IPS-11a (cell line): ENCODE data around the gene CIART.

ENCODE experiments used
- H3K4me3 ChIP-seq: one replicate; pipeline ENCODE4 v1.5.1; 2013; ENCODE audit warnings: low read depth, low read length, control low read depth

The CIART gene

DNA sequence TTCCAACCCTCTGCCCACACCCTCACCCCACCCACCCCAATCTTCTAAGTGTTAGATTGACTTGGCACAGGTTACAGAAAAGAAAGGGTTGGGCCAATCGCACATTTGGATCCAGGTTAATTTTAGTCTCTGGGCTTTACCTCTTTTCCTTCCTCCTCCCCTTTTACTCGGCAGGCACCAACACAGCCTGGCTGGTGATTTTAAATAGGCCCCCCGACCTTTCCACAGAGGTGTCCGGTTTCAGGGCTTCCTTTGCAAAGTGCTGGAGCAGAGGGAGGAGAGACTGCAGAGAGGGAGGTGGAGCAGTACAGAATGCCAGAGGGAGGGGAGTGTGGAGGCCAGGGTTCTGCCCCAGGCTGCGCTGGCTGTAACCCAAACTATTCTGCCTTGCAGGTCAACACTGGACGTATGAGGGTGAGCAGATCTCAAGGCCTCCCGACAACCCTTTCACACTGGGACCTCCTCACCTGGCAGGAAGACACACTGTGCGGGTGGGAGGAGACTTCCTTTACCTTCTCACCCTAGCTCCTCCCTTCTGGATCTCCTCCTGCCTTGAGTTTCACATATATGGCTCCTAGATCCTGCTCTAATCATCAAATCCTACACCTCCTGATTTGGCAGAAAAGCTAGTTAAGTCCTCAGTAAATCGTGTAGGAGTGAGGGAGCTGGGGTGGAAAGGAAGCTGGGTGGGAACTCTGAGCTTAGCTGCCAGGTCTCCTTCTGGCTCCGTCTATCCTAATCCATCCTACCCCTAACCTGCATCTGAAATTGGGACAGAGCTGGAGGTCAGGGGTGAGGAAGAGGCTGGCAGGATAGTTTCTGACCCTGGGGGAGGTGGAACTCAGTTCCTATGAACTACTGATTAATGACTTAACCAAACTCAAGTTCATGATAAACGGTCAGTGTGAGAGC, 22.3 kb upstream of the CIART start:
- H3K4me3 ChIP-seq, result peak overlapping the region; percentile 62

DNA sequence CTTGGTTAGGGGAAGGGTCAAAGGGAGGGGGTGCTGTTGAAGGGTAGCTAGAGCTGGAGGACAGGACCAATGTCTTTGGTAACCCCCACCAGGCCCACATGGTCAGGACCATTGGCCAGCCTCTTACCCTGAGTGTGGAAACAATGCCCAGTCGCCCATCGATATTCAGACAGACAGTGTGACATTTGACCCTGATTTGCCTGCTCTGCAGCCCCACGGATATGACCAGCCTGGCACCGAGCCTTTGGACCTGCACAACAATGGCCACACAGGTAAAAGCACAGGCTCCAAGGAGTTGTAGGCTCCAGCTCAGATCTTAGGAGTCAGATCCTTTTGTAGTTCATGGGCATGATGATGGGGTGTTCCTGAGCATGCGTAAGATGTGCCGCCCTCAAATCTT, 21.0 kb upstream of the CIART start:
- H3K4me3 ChIP-seq, result no peak overlapping the region

DNA sequence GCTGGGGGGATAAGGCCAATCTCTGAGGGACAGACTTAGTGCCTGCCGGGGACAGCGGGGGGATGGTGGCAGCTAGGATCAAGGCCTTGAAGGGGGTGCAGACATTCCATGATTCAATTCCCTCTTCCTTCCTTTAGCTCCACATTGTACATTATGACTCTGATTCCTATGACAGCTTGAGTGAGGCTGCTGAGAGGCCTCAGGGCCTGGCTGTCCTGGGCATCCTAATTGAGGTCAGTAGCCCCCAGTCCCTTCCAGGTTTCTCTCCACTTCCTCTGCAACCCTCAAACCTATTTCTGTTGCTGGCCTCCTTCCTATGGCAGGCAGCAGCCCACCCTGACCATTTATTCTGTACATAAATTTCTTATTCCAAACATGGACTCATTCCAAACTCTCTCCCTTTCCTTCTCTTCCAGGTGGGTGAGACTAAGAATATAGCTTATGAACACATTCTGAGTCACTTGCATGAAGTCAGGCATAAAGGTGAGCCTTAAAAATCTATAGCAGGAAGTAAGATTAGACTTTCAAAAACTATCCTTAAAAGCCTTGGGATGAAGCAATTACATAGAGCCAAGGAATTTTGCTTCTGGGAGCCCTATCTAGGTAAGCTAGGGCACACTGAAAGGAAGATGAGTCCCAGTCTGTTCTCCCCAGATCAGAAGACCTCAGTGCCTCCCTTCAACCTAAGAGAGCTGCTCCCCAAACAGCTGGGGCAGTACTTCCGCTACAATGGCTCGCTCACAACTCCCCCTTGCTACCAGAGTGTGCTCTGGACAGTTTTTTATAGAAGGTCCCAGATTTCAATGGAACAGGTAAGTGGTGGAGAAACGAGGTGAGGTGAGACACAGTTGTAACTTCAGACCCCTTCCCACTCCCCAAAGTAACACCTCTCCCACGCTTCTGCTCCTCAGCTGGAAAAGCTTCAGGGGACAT, 19.7 kb upstream of the CIART start:
- H3K4me3 ChIP-seq, result no peak overlapping the region

DNA sequence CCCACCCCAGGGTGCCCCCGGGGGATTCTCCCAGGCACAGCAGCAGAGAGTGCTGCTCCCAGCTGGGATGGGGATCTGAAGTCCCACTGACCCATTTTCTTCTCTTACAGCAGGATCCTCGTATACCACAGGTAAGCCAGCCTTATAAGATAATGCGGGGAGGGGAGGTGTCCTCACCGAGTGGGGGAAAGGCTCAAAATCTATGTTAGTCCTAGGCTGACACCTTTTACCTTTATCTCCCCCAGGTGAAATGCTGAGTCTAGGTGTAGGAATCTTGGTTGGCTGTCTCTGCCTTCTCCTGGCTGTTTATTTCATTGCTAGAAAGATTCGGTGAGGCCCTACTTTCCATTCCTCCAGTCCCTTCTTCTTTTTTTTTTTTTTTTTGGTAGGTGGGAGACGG, 18.8 kb upstream of the CIART start:
- H3K4me3 ChIP-seq, result no peak overlapping the region

DNA sequence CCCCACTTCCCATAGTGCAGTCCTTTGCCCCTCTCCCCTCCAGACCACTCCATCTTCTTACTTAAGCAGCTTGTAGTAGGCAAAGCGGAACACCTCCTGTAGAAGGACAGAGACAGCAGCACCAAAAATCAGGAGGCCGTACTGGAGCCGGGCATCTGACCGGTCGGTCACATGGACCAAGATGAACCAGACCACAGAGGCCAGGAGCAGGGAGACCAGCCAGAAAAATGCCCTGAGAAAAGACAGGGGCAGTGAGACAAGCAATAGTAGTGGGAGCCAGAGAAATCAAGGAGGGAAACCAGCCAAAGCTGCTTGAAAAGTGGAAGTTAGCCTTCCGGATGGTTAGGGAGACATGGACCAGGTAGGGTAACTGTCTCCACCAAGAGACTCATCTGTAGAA, 14.5 kb upstream of the CIART start:
- peak overlapping the region; percentile 94 for H3K4me3 ChIP-seq

DNA sequence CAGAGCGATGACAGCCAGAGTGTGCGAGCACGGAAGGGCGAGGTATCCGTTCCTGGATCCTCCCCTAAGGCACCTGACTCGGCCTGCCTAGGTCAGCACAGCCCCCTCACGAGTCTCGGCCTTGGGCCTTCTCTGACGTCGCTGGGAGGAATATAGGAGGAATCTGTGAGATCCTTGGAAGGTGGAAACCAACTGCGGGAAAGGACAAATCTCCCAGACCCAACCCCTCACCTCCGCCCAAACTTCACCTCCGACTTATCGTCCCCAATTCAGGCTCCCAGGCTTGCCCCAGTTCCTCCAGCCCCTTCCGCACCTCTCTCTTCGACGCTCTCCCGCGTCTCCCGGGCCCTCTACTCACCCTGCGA, 14.0 kb upstream of the CIART start:
- H3K4me3 ChIP-seq, result peak overlapping the region; percentile 94

DNA sequence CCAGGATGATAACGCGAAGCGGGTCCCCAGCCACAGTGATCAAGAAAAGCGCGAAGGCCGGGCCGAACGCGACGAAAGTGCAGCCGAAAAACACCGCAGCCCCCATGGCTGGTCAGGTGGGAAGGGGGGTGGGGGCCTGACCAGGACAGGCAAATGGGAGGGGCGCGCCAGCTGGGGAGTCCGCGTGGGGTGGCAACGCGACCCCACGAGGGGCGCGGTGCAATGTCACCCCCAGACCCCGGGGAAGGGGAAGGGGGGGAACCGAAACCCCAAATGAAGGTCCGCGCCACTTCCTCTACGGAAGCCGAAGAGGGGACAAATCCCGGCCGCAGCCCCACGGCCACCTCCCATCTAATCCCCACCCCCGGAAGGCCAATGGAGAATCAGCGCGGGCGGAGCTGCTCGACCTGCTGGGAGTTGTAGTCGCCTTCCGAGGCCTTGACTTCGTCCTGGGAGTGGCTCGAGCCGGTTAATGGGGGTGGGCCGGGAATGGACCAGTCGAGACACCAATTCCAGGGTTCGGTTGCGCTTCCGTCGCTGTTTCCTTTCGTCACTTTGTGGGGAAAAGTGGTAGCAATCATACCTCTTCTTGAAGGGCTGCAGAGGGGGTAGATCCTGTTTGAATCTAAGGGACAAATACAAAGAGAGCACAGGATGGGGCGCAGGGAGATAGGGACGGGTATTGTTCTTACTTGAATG, 13.5 kb upstream of the CIART start, which contains the start of gene APH1A:
Gene APH1A, minus strand, starts transcription at position 312 of the 699 bp plus-strand sequence. Its CDS starts 206 bp downstream, at position 106.
- peak within 1 kb of the TSS; percentile 94 for H3K4me3 ChIP-seq

DNA sequence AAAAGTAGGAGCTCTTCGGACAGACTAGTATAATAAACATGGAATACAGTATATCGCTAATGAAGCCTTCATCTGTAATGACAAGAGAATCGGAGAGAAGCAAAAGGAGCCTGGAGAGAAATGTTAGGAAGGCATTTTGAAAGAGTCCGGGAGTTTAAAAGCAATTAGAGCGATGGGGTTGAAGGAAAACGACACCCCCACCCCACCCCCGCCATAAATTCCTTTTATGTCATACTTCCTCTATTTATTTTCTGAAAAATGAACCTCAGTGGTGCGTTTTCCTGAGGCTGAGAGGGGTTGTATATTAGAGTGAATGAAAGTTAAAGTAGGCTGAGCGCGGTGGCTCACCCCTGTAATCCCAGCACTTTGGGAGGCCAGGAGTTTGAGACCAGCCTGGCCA, 12.9 kb upstream of the CIART start:
- peak overlapping the region; percentile 94 for H3K4me3 ChIP-seq

DNA sequence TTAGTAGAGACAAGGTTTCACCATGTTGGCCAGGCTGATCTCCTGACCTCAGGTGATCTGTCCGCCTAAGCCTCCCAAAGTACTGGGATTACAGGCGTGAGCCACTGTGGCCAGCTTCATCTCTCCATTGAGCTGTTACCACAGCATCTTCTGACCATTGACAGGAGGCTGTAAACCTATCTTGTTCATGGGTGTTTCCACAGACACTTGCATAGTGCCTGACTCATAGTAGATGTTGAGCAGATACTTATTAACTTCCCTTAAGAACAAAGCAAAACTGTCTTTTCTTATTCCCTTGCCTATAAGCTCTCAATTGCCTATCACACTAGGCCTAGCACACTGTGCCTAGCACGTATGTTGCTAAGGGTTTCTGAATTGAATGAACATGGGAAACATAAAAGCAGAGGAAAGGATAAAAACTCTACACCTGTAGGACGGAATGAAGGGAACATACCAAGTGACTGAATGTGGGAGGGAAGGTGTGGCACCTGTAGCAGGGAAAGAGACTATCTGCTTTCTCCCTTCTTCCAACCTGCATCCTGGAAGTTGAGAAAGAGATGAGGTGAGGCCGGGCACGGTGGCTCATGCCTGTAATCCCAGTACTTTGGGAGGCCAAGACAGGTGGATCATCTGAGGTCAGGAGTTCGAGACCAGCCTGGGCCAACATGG, 10.9 kb upstream of the CIART start:
- no peak overlapping the region for H3K4me3 ChIP-seq

DNA sequence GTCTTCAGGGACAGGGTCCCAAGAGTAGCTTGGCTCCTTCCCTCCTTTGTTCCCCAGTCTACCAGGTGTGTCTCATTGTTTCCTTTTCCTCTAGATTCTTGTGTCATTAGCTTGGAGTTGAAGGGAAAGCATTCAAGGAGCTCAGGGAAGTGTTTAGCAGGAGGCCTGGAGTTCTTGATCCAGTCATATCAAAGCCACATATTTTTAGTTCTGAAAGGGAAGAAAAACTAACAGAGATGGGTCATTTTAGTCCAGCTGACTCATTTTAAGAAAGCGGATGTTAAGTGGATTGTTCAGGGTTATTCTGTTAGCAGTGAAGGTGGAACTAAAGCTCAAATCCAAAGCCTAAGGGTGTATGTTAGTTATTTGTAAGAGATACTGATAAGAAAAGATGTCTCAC, 9.0 kb upstream of the CIART start:
- H3K4me3 ChIP-seq, result no peak overlapping the region

DNA sequence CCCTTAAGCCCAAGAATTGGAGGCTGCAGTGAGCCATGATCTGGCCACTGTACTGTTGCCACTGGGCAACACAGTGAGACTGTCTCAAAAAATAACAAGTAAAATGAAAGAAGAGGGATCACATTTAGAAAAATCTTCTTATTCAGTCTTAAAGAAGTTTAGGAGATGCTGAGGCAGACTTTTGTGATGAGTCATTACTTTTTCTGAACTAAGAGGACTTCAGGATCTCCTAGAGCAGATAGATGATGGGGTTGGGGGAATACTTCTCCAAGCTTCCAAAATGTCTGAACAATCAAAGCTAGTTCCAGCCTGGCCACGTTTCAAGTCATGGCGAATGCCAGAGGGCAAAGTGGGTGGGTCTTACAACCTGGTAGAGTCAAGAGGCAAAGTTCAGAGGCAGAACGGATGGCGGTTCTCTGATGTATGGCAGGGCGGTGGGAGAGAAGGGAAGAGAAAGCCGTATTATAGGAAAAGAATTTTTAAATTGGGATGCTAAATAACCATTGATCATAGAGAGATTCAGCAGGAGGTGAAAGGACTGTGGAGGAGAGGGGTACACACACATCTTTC, 2.1 kb upstream of the CIART start:
- no peak overlapping the region for H3K4me3 ChIP-seq

DNA sequence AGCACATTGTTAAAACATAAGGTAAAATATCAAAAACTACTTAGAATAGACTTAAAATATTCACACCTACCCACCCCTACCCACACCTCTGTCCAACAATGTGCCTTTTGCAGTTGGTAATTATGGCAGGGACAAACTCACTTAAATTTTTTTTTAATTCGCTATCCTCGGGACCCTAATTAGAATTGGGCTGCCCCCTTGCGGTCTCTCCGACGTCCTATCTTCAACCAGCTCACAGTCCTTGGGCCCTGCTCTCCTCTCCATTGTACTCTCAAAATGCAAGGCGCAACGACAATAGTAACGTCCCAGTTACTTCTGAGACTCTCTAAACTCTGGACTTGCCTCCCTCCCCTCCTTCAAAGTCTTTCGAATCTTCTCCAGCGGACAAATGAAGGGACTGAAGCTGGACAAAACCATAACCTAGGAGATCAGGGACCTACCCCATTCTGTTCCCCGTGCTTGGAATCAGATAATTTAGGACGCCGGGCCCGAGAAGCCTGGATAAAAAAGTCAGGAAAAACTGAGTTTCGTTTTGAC, 1.1 kb upstream of the CIART start:
- peak overlapping the region; percentile 35 for H3K4me3 ChIP-seq

DNA sequence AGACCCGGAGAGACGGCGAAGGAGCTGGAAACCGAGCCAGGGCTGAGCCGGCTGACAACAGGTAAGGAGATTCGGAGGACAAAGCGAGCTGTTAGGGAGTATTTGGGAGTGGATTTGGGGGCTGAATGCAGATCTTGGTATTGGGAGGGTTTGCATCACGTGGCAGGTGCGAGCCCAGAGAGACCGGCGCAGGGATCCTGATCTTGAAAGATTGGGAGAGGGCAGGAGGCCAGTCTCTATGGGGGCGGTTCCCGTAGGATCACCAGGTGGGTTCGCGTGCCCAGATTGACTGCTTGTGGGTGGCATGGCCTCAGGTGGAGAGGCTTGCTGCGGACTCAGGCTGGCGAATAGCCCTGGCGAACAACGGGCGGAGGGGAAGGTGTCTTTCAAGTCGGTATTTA, 204 bp downstream of the CIART start:
- peak overlapping the region; percentile 49 for H3K4me3 ChIP-seq

DNA sequence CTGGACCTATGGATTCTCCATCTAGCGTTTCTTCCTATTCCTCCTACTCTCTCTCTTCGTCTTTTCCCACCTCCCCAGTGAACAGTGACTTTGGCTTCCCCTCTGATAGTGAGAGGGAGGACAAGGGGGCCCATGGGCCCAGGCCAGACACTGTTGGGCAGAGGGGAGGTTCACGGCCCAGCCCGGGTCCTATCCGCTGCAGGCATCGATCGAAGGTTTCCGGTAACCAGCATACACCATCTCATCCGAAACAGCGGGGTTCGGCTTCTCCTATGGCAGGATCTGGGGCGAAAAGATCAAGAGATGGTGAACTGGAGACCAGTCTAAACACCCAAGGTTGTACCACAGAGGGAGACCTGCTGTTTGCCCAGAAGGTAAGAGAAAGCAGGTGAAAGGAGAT, 906 bp downstream of the CIART start:
- H3K4me3 ChIP-seq, result peak overlapping the region; percentile 49

DNA sequence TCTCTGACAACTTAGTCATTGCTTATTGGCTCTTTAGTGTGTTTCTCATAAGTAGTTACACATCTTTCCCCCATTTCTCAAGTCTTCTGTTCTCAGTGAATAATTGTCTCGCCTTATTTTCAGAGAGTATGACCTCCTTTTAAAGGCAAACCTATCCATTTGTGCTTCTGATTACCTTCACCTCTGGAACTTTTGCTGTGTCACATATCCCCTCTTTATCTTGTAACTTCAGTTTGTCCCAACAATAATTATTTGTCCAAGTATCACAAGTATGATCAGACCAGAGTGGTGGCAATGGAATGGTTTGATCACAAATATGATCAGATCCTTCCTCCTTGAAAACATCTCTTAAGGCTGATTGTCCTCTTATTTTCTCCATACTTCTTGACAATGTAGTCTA, 6.0 kb downstream of the CIART start:
- H3K4me3 ChIP-seq, result no peak overlapping the region

DNA sequence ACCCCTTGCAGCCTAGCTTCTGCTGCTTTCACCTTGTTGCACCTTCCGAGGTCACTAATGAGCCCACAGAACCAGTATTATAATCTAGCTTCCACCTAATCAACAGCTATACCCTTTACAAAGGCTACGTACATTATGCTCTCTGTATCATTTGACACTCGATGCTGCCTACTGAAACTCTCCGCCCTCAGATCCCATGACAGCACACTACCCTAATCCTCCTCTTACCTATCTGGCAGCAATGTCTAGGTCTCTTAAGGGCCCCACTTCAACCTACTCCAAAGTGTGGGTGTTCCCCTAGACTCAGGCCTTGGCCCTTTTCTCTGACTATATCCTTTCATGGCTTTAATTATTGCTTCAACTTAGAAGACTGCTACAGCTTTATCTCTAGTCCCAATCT, 6.5 kb downstream of the CIART start:
- no peak overlapping the region for H3K4me3 ChIP-seq

DNA sequence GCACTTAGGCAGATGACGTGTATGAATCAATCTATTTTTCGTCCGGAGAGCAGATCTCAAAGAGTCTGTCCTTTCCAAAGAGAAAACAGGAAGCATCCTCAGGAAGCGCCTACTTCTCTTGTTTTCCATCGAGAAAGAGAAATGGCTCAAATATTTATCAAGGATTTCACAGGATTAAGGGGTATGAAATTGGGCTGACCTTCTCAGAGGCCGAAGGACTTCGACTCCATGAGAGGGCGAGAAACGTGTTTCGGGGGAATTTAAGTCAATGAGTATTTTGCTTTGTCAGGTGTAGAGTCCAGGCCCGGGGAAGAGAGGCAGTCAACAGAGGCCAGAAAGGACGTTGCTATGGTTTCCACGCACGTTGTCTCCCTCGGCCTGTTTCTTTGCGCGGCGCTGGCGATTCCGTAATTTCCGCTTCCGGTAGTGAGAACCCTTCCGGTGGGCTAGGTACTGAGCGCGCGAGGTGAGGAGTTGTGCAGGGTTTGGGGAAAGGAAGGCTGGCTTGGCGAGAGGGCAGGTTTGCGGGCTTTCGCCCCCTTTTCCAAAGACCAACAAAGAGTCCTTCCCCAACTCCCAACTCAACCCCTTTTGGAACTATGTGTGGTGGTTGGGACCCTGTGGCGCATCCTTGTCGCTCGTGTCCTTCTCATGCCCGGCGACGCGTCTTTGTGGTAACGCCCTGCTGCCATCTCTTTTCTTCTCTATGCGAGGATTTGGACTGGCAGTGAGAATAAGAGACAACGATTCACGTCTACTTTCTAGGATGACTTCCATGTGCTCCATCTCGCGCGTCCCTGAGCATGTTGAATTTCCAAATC, 11.3 kb downstream of the CIART start, which contains the start of gene MRPS21:
Gene MRPS21, plus strand, starts transcription at position 429 of the 821 bp plus-strand sequence. CDS start 506 bp downstream, outside the sequence.
- H3K4me3 ChIP-seq, result peak within 1 kb of the TSS; percentile 98

DNA sequence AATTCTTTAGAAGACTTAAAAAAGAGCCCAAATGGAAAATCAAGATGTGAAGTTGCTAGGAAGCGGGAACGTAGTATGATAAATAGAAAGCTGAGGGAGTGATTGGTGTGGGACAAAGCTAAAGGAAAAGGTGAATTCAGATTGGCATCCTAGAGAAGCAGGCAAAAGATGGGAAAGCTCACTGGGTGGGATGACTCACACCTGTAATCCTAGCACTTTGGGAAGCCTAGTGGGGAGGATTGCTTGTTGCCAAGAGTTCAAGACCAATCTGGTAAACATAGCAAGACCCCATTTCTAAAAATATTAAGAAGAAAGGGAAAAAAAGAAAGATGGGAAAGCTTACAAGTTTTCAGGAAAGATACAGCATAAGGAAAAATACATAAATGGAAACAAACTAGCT, 13.1 kb downstream of the CIART start:
- H3K4me3 ChIP-seq, result no peak overlapping the region

DNA sequence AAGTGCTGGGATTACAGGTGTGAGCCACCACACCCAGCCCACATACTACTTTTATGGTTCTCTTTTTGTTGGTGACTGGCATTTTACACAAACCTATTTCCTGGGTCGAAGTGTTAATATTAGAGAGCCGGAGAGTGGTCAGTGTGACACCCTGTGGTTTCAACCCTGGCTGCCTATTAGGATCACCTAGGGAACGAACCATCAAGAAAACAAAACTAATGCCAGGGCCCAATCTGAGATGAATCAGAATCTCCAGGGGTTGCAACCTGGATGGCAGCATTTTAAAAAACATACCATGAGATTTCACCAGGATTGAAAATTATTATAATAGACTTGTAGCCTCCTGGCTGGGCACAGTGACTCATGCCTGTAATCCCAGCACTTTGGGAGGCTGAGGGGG, 17.4 kb downstream of the CIART start:
- H3K4me3 ChIP-seq, result no peak overlapping the region
